GM18499 (cell line): ENCODE data around the gene ODC1.

ENCODE experiments used
- ATAC-seq: cut with Tn5 transposase; IDR thresholded peaks from one replicate; pipeline ENCODE4 v1.9.1; 2021; ENCODE audit warnings: moderate number of reproducible peaks; ENCODE audit not compliant: insufficient read depth, unreplicated experiment

The ODC1 gene

GRCh38 chr2:10438688-10439087 is 9.4 kb downstream of the ODC1 start:
- no peak for ATAC-seq

- ATAC-seq, result no peak
Observed at GRCh38 chr2:10437806-10438205, 10.3 kb downstream of the ODC1 start.

GRCh38 chr2:10436583-10437110 is 11.5 kb downstream of the ODC1 start:
- no peak for ATAC-seq

- no peak for ATAC-seq
Observed at GRCh38 chr2:10435820-10436204, 12.3 kb downstream of the ODC1 start.

DNA sequence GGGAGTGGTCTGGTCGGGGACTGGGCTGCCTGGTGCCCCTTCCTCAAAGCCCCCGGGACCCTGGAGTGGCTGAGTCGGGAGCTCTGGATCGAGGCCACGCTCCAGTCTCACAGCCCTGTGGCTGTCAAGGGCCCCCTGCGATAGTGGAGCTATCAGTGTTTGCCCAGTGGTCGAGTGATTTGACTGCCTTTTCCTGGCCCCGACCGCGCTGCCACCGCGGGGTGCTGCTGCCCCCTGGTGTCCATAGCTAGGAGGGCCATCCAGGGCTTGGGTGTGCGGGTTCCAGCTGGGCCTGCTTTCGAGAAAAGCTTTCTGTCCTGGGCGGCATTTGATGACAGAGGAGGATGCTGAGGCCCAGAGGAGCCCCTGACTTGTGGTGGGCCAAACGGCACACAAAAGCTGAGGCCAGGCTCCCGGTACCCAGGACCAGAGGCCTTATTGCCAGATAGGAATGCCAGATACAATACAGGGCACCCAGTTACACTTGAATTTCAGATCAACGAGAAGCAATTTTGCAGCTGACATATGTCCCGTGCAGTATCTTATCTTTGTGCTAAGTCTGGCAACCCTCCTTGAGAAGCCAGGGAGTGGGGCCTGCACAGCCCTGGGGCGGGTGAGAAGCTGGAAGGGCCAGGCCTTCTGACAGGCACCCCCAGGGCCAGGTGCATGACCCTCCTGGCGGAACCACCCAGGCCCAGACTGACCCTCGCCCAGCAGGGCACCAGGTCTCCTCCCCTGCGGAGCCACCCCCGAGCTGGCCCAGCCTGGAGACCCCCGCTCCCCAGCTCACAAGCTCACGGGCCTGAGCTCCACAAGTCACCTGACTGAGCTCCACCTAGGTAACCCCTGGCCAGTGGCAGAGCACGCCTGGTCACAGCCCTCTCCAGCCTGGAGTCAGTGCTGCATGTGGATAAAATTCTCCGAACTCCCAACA is 13.0 kb downstream of the ODC1 start:
- no peak for ATAC-seq

DNA sequence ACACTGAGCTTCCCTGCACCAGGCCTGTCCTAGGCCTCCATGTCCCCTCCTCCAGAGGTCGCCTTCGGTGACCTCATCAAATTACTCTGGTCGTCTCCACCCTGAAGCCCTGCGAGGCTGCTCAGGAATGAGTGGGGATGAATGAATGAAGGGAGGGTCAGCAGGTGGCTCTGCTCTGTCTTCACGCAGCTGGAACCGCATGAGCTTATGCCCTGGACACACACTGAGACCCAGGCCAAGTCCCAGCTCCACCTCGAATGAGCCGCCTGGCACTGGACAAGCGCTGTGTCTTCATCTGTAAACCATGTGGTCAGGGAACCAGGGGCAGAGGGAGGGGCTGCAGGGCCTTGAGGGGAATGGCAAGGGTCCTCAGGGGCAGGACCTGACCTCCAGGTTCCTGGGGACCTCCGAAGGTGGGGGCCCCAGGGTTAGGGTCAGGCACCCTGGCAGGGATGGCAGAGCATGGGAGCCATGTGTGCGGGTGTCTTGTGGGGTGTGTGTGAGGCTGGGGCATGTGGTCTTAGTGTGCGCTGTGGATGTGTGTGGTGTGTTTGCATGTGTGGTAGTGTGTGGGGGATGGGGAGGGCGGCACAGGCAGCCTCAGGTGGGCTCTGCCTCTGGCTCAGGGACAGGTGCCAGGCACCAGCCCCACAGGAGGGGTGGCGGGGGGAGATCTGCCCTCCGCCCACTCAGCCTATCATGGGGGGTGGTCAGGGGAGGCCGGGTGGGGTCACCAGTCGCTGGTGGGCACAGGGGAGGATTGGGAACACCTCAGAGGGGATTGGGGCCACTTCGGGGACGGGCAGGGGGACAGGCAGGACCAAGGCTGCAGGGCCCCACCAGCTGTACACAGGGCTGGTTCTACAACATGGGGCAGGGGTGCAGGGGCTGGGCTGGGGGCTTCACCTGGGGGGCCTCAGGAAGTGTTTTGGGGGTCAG is 13.9 kb downstream of the ODC1 start:
- ATAC-seq, result no peak

- ATAC-seq, result no peak
Observed at GRCh38 chr2:10433264-10433946, 14.7 kb downstream of the ODC1 start.

GRCh38 chr2:10432311-10433181 is 15.6 kb downstream of the ODC1 start:
- ATAC-seq, result no peak

DNA sequence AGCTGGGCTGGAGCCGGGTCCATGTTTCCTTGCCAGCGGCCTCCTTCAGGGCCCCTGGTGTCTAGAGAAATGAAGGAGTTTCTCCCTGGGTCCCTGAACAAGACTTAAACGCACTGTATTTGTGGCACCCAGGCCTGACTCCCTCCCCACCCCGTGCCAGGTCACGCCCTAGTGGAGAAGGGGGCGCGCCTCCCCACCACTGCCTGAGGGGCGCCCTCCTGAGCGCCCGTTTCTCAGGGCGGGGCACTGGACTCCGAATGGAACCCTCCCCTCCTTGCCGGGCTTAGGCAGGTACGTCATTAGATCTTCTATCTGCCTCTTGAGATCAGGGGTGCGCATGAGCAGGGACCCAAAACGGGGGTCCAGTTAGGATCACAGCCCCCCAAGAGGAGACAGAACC is 16.3 kb downstream of the ODC1 start:
- ATAC-seq, result no peak

DNA sequence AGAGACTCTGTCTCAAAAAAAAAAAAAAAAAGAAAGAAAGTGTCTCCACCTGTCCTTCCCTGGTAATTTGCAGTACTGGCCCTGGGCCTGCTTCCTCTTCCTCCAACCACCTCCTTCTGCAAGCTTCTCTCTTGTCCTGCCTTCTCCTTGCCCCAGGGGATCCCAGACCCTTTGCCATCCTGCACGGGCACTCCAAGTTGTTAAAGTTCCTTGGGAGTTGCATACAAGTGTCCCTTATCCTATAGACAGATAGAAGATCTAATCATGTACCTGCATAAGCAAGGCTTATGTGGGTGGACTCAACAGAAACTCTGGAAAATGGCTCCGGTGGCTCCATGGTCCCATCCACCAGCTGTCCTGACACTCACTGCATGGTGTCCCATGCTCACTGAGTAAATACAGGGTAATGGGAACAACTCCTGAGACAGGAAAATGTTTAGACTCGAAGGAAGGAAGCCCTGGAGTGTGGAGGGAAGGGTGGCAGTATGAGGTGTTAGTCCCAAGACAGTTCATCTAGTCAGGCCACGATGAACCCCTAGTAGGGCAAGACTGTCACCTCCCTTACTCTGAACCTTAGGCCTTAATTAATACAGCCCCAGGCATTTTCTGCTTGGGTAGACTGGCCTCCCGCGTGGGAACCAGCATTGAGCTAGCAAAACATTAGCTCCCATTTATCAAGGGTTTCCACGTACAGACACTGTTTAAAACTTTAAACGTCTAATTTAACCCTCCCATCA is 17.1 kb downstream of the ODC1 start:
- ATAC-seq, result no peak

DNA sequence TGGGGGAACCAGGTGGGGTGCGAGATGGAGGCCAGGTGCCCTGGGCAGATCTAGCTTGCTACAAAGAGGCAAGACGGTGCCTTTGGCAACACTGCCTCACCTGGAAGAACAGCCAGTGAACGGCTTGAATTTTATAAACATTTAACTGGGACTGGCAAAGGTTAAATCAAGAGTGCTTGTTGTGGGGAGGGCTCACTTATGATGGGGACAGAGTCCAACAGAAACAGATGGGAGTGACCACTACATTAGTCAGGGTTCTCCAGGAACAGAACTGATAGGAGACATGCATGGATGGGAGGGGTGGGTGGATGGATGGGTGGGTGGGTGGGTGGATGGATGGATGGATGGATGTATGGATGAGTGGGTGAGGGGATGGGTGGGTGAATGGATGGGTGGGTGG is 19.2 kb downstream of the ODC1 start:
- ATAC-seq, result no peak

GRCh38 chr2:10428355-10428754 is 19.8 kb downstream of the ODC1 start:
- no peak for ATAC-seq

DNA sequence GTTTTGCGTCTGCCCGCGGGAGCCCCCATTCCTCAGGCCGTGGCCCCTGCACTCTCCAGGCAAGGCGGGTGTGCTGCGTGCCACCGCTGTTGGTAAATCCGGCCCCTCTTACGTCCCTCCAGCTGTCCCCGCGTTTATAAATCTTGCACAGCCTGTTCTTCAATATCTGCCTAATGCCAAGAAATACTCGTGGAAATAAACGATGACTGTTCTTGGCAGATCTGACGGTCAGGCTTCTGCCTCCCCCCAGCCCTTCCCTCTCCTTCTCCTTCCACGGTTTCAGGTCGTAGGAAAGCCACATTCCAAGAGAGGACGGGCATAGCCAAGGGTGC is 20.5 kb downstream of the ODC1 start:
- ATAC-seq, result no peak

- ATAC-seq, result no peak
Observed at GRCh38 chr2:10426726-10427617, 21.2 kb downstream of the ODC1 start.

- ATAC-seq, result no peak
Observed at GRCh38 chr2:10425699-10426098, 22.4 kb downstream of the ODC1 start.

GRCh38 chr2:10424916-10425505 is 23.1 kb downstream of the ODC1 start:
- no peak for ATAC-seq

GRCh38 chr2:10424051-10424450 is 24.1 kb downstream of the ODC1 start:
- no peak for ATAC-seq

DNA sequence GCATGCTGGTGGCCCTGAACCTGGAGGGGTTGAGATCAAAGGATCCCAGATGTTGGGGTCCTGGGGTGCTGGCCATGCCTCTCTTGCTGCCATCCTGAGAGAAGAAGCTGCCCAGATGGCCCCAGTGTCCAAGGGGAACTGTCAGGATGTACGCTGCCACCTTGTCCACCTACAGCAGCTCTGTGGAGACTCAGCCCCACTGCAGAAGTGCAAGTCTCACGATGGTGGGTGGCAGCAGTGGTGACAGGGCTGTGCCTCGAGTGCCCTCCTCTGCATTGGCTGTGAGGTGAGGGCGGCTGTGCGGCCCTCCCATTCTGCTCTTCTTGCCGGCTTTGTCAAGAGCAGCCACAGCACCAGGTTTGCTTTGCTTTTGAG is 24.7 kb downstream of the ODC1 start:
- no peak for ATAC-seq
